ENCODE measurements around the gene FREM1. TPM values are rescaled to one million over a fixed set of nuclear protein-coding genes. Genes with fewer than 3 reads are reported as not detected.

Gene FREM1
- total RNA-seq, 2 experiments from 2014 or later = not detected

GRCh38 chr9:14706530-14707140, 203.6 kb downstream of the FREM1 start:
- DNase-seq (ENCODE audit: low spot score) = peak; percentile 24
- no peak overlapping the region for H3K4me2 ChIP-seq (ENCODE audit: low read length)
- H3K4me1 ChIP-seq (ENCODE audit: insufficient read depth, low read length, poor library complexity, severe bottlenecking) = no peaks in the 10 kb centered on the region
- no peaks in the 10 kb centered on the region for H3K79me2 ChIP-seq (ENCODE audit: insufficient read depth, low read depth, low read length)
- H3K4me3 ChIP-seq (ENCODE audit: low read depth, low read length, poor library complexity, severe bottlenecking) = no peak overlapping the region
- peaks cover 45% of the 10 kb centered on the region for H3K9me3 ChIP-seq (ENCODE audit: low read length)
- H3K9me2 ChIP-seq (ENCODE audit: insufficient read depth, low read length) = no peaks in the 10 kb centered on the region
- TF ChIP-seq EZH2phosphoT487 (IDR thresholded peaks at IDR 0.05; ENCODE audit: borderline replicate concordance, low read depth, low read length) = no peak
- no peak for TF ChIP-seq CTCF (conservative IDR thresholded peaks at IDR 0.05; ENCODE audit: low read length)
- no peaks in the 10 kb centered on the region for H4K20me1 ChIP-seq (ENCODE audit: insufficient read depth, low read length)
- ChIA-PET CTCF (ENCODE audit: unreplicated experiment) (no interaction called here), POLR2A (interaction anchor here (1.1 to 1.7 kb wide), 2 partner anchors 13 to 18 kb away, joined by 4 to 6 read pairs; partner anchors contain the start of gene ZDHHC21)
- intact Hi-C loops (cut with micrococcal nuclease; ENCODE audit: unreplicated experiment) = no loop called here
- no peak overlapping the region for H3K27ac ChIP-seq (ENCODE audit: low read depth, low read length, poor library complexity, severe bottlenecking)
- no peaks in the 10 kb centered on the region for H3K36me3 ChIP-seq (ENCODE audit: insufficient read depth, low read length)
- BruUV-seq (replicated peaks) = no TSS peak
- H2AFZ ChIP-seq (ENCODE audit: low read length) = no peak overlapping the region

GRCh38 chr9:14705079-14705478, 205.1 kb downstream of the FREM1 start:
- Histone ChIP-seq H3K4me2 (ENCODE audit: low read length) (no peak overlapping the region), H3K9me3 (ENCODE audit: low read length) (peaks cover 43% of the 10 kb centered on the region), H3K9me2 (ENCODE audit: insufficient read depth, low read length) (no peaks in the 10 kb centered on the region), H3K27ac (ENCODE audit: low read depth, low read length, poor library complexity, severe bottlenecking) (no peak overlapping the region), H3K4me1 (ENCODE audit: insufficient read depth, low read length, poor library complexity, severe bottlenecking) (no peaks in the 10 kb centered on the region), H3K36me3 (ENCODE audit: insufficient read depth, low read length) (no peaks in the 10 kb centered on the region), H2AFZ (ENCODE audit: low read length) (no peak overlapping the region), H3K79me2 (ENCODE audit: insufficient read depth, low read depth, low read length) (no peaks in the 10 kb centered on the region), H3K4me3 (ENCODE audit: low read depth, low read length, poor library complexity, severe bottlenecking) (no peak overlapping the region), H4K20me1 (ENCODE audit: insufficient read depth, low read length) (no peaks in the 10 kb centered on the region)
- intact Hi-C loops (cut with micrococcal nuclease; ENCODE audit: unreplicated experiment) = no loop called here
- no TSS peak for BruUV-seq (replicated peaks)
- ChIA-PET CTCF (ENCODE audit: unreplicated experiment) (no interaction called here), POLR2A (interaction anchor here (0.7 to 1.7 kb wide), 2 partner anchors 12 to 193 kb away, joined by 3 to 6 read pairs; partner anchors contain the start of gene ZDHHC21)
- no peak for TF ChIP-seq CTCF (conservative IDR thresholded peaks at IDR 0.05; ENCODE audit: low read length)
- TF ChIP-seq EZH2phosphoT487 (IDR thresholded peaks at IDR 0.05; ENCODE audit: borderline replicate concordance, low read depth, low read length) = no peak
- DNase-seq (ENCODE audit: low spot score) = no peak

- no peaks in the 10 kb centered on the region for H3K9me2 ChIP-seq (ENCODE audit: insufficient read depth, low read length)
- peaks cover 41% of the 10 kb centered on the region for H3K9me3 ChIP-seq (ENCODE audit: low read length)
- TF ChIP-seq CTCF (conservative IDR thresholded peaks at IDR 0.05; ENCODE audit: low read length) = no peak
- no peak for TF ChIP-seq EZH2phosphoT487 (IDR thresholded peaks at IDR 0.05; ENCODE audit: borderline replicate concordance, low read depth, low read length)
- DNase-seq (ENCODE audit: low spot score) = no peak
- CTCF ChIA-PET (ENCODE audit: unreplicated experiment) = no interaction called here
- no peaks in the 10 kb centered on the region for H3K4me1 ChIP-seq (ENCODE audit: insufficient read depth, low read length, poor library complexity, severe bottlenecking)
- H3K4me3 ChIP-seq (ENCODE audit: low read depth, low read length, poor library complexity, severe bottlenecking) = no peak overlapping the region
- H4K20me1 ChIP-seq (ENCODE audit: insufficient read depth, low read length) = no peaks in the 10 kb centered on the region
- no peak overlapping the region for H3K4me2 ChIP-seq (ENCODE audit: low read length)
- no peak overlapping the region for H2AFZ ChIP-seq (ENCODE audit: low read length)
- H3K36me3 ChIP-seq (ENCODE audit: insufficient read depth, low read length) = no peaks in the 10 kb centered on the region
- H3K27ac ChIP-seq (ENCODE audit: low read depth, low read length, poor library complexity, severe bottlenecking) = no peak overlapping the region
- no peaks in the 10 kb centered on the region for H3K79me2 ChIP-seq (ENCODE audit: insufficient read depth, low read depth, low read length)
- BruUV-seq (replicated peaks) = no TSS peak
- intact Hi-C loops (cut with micrococcal nuclease; ENCODE audit: unreplicated experiment) = no loop called here
- POLR2A ChIA-PET = no interaction called here
These were observed 205.9 kb downstream of the FREM1 start for GRCh38 chr9:14704281-14704680.

Data from OCI-LY7 (cell line).